OCI-LY7 (cell line): ENCODE results near the gene TRMT61A. TPM values are rescaled to one million over a fixed set of nuclear protein-coding genes. Genes with fewer than 3 reads are reported as not detected.

ENCODE experiments used
- BruUV-seq: library from RNA; stranded (reverse); fragments of 400-500 nt; replicated peaks from 2 replicates; lab custom pipeline; 2021; lab: Mats Ljungman, UMichigan
- CTCF ChIA-PET: fragments of 300-600 bp; sonication (Branson Sonifier 250); formaldehyde crosslinking; loops from one replicate; lab custom pipeline; 2022; ENCODE audit warnings: antibody characterized with exemption; ENCODE audit not compliant: unreplicated experiment; lab: Charles Lee
- POLR2A ChIA-PET: fragments of 300-600 bp; sonication (Branson Sonifier 250); formaldehyde crosslinking; loops from one replicate; lab custom pipeline; 2022; ENCODE audit warnings: antibody characterized with exemption; lab: Charles Lee
- DNase-seq: peaks from one replicate; pipeline ENCODE4 v3.0.0-alpha.2; 2015; ENCODE audit warnings: low spot score
- H2AFZ ChIP-seq: fragments of 200-600 bp; sonication (generic), shearing (Covaris generic); 2 replicates; pipeline ENCODE4 v1.6.1; 2014; ENCODE audit warnings: mild to moderate bottlenecking, antibody characterized with exemption, low read length, moderate library complexity
- H3K27ac ChIP-seq: fragments of 200-600 bp; sonication (generic); 2 replicates; pipeline ENCODE4 v1.5.1; 2014; ENCODE audit warnings: mixed run types, low read depth, mild to moderate bottlenecking, moderate library complexity, low read length, inconsistent platforms; ENCODE audit not compliant: poor library complexity, severe bottlenecking
- H3K36me3 ChIP-seq: fragments of 200-600 bp; sonication (generic); 2 replicates; pipeline ENCODE4 v1.6.1; 2014; ENCODE audit warnings: mild to moderate bottlenecking, antibody characterized with exemption, low read length, moderate library complexity, mixed read lengths; ENCODE audit not compliant: insufficient read depth
- H3K4me1 ChIP-seq: fragments of 200-600 bp; sonication (generic); 2 replicates; pipeline ENCODE4 v1.5.1; 2014; ENCODE audit warnings: mild to moderate bottlenecking, low read length; ENCODE audit not compliant: insufficient read depth, poor library complexity, severe bottlenecking
- H3K4me2 ChIP-seq: fragments of 200-600 bp; sonication (generic); 2 replicates; pipeline ENCODE4 v1.6.1; 2014; ENCODE audit warnings: mild to moderate bottlenecking, low read length
- H3K4me3 ChIP-seq: fragments of 200-600 bp; sonication (generic); 2 replicates; pipeline ENCODE4 v1.5.1; 2014; ENCODE audit warnings: mild to moderate bottlenecking, low read depth, low read length; ENCODE audit not compliant: poor library complexity, severe bottlenecking
- H3K79me2 ChIP-seq: fragments of 200-600 bp; sonication (generic); 2 replicates; pipeline ENCODE4 v1.6.1; 2016; ENCODE audit warnings: low read depth, mild to moderate bottlenecking, low read length, moderate library complexity, mixed read lengths; ENCODE audit not compliant: insufficient read depth
- H3K9me2 ChIP-seq: fragments of 200-600 bp; sonication (generic); 2 replicates; pipeline ENCODE4 v1.6.1; 2016; ENCODE audit warnings: mild to moderate bottlenecking, low read length, mixed read lengths; ENCODE audit not compliant: insufficient read depth
- H3K9me3 ChIP-seq: fragments of 200-600 bp; sonication (generic); 2 replicates; pipeline ENCODE4 v1.6.1; 2014; ENCODE audit warnings: mild to moderate bottlenecking, mixed run types, low read length, mixed read lengths
- H4K20me1 ChIP-seq: fragments of 200-600 bp; sonication (generic); 2 replicates; pipeline ENCODE4 v1.6.1; 2014; ENCODE audit warnings: mild to moderate bottlenecking, antibody characterized with exemption, low read length, moderate library complexity, mixed read lengths; ENCODE audit not compliant: insufficient read depth
- CTCF ChIP-seq: fragments of 200-600 bp; sonication (generic); conservative IDR thresholded peaks from 2 replicates; pipeline ENCODE4 v1.5.1; 2014; ENCODE audit warnings: mild to moderate bottlenecking, antibody characterized with exemption, low read length, moderate library complexity, mixed read lengths
- EZH2phosphoT487 ChIP-seq: fragments of 200-600 bp; sonication (generic); IDR thresholded peaks from 2 replicates; pipeline ENCODE4 v1.6.1; 2018; ENCODE audit warnings: low read depth, borderline replicate concordance, mild to moderate bottlenecking, mixed run types, antibody characterized with exemption, low read length, moderate library complexity, mixed read lengths
- intact Hi-C: fragments of 100-400 bp; cut with micrococcal nuclease; formaldehyde crosslinking; loops from one replicate; pipeline ENCODE4 v1.10.0; 2022; ENCODE audit not compliant: unreplicated experiment
- total RNA-seq, 2 experiments: library from RNA; depleted of rRNA in 1 of 2; stranded (reverse); fragments of >200 nt in 1 of 2; shearing (Covaris generic) in 1 of 2; gene quantifications; 2 replicates each; pipeline ENCODE4 v1.2.3, GENCODE V29; 2014 to 2022

The TRMT61A gene
- total RNA-seq, 2 experiments from 2014 or later, result 13.1 to 17.1 TPM

- Histone ChIP-seq H3K4me2 (no peak overlapping the region), H3K79me2 (peaks cover 65% of the 10 kb centered on the region), H3K4me1 (peaks cover 23% of the 10 kb centered on the region), H2AFZ (no peak overlapping the region), H3K9me3 (no peaks in the 10 kb centered on the region), H3K27ac (no peak overlapping the region), H3K4me3 (no peak overlapping the region), H3K9me2 (no peaks in the 10 kb centered on the region), H3K36me3 (peaks cover 43% of the 10 kb centered on the region), H4K20me1 (peaks cover 40% of the 10 kb centered on the region)
- POLR2A ChIA-PET, result interaction anchor here (0.6 to 1.6 kb wide), 3 partner anchors 8 to 1233 kb away, joined by 3 to 9 read pairs (median 6); no protein-coding TSS in a partner anchor
- CTCF ChIA-PET, result no interaction called here
- TF ChIP-seq CTCF, result no peak
- TF ChIP-seq EZH2phosphoT487, result no peak
- DNase-seq, result no peak
- intact Hi-C loops, result no loop called here
- BruUV-seq, result no TSS peak
Measured at GRCh38 chr14:103558071-103558882, 29.3 kb downstream of the TRMT61A start.

GRCh38 chr14:103559766-103560165 lies 30.8 kb downstream of the TRMT61A start:
- H3K4me1 ChIP-seq, result peaks cover 35% of the 10 kb centered on the region
- no peak for DNase-seq
- H3K4me3 ChIP-seq, result no peak overlapping the region
- intact Hi-C loops, result loop anchor here (5.0 to 10.0 kb wide), 5 partner anchors 42 to 355 kb away; partner anchors contain the start of genes KLC1 and PPP1R13B
- H3K9me3 ChIP-seq, result no peaks in the 10 kb centered on the region
- H3K9me2 ChIP-seq, result no peaks in the 10 kb centered on the region
- no peak overlapping the region for H2AFZ ChIP-seq
- H3K36me3 ChIP-seq, result peaks cover 43% of the 10 kb centered on the region
- TF ChIP-seq EZH2phosphoT487 (no peak), CTCF (no peak)
- H3K79me2 ChIP-seq, result peaks cover 80% of the 10 kb centered on the region
- BruUV-seq, result TSS peak; percentile 53
- ChIA-PET CTCF (no interaction called here), POLR2A (interaction anchor here (0.6 to 0.7 kb wide), 2 partner anchors 115 to 459 kb away, joined by 3 to 4 read pairs; no protein-coding TSS in a partner anchor)
- no peak overlapping the region for H3K27ac ChIP-seq
- no peak overlapping the region for H3K4me2 ChIP-seq
- H4K20me1 ChIP-seq, result peaks cover 40% of the 10 kb centered on the region
